ENCODE results near the gene AFTPH.
"Not testable (repeated sequence)": the region's sequence is repeated elsewhere in the genome, so short reads cannot be mapped to it uniquely, and the experiment has no call there.

AFTPH gene

DNA sequence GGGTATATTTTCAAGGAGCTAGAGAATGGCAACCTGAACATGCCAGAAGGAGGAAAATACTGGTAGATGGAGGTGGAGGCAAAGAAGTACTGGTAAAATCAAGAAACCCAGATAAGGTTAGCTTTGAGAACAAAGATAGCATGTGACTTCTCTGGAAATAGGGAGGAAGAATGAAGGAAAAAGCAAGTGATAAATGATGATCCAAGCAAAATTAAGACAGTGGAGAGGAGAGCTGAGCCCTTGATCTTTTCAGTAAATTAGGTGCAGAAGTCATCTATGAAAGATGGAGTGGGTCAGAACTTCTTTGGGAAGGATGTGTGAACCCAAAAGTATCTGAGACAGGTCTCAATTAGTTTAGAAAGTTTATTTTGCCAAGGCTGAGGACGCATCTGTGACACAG is 25.7 kb upstream of the AFTPH start:
- no peak for DNase-seq (ENCODE audit: extremely low read depth in 1 of 2, low read depth in 1 of 2)

DNA sequence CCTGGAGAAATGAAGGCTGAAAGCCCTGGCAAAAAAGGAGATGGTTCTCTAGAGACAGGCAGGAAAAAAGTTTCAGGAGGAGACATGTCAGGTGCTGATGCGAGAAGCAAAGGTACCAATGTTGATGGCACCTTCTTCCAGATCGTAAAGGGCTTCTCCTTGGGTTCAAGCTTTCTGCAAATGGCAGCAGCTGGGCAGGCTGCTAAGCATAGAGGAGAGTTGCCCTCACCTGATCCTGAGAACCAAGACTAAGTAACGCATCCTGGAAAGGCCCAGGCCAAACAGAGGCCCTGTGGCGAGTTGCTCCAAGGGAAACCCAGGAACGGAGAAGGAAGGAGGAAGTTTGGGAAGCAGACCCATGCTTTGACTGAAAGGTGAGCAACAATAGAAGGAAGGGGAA is 23.6 kb upstream of the AFTPH start:
- DNase-seq (ENCODE audit: extremely low read depth in 1 of 2, low read depth in 1 of 2), result no peak

DNA sequence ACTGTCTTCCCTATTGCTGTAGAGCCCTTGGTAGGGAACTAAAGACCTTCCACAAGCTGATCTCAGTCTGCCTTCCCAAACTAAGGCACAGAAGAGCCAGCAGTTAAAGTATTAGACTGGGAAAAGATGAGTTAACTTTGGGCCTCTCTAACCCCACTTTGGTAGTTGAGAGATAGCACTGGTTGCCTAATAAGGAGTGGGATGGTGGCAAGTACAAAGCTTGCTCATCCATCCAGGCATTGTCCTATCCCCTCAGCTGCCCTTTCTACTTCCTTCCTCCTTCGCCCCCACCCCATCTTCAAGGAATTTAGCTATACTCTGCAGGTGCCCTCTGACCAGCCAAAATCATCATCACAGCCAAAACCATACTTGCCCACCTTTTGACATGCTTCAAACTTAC is 22.2 kb upstream of the AFTPH start:
- DNase-seq (ENCODE audit: extremely low read depth in 1 of 2, low read depth in 1 of 2), result no peak

DNA sequence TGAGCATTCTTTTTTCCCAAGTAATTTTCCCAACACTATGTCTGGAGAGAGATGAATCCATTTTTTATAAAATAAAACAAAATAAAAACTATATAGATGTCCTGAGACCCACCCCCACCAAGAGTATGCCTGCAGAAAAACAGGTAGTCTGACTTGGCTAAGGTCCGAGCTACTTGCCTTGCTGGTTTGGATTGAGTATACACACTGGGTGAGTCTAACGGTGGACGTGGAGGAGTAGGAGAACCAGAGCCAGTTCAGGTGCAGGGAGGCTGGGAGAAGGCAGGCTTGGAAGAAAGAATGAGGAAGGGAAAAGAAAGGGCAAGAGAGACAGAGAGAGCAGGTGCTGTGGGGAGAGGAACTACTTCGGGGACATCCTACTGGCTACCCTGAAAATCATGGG is 21.3 kb upstream of the AFTPH start:
- no peak for DNase-seq (ENCODE audit: extremely low read depth in 1 of 2, low read depth in 1 of 2)

DNA sequence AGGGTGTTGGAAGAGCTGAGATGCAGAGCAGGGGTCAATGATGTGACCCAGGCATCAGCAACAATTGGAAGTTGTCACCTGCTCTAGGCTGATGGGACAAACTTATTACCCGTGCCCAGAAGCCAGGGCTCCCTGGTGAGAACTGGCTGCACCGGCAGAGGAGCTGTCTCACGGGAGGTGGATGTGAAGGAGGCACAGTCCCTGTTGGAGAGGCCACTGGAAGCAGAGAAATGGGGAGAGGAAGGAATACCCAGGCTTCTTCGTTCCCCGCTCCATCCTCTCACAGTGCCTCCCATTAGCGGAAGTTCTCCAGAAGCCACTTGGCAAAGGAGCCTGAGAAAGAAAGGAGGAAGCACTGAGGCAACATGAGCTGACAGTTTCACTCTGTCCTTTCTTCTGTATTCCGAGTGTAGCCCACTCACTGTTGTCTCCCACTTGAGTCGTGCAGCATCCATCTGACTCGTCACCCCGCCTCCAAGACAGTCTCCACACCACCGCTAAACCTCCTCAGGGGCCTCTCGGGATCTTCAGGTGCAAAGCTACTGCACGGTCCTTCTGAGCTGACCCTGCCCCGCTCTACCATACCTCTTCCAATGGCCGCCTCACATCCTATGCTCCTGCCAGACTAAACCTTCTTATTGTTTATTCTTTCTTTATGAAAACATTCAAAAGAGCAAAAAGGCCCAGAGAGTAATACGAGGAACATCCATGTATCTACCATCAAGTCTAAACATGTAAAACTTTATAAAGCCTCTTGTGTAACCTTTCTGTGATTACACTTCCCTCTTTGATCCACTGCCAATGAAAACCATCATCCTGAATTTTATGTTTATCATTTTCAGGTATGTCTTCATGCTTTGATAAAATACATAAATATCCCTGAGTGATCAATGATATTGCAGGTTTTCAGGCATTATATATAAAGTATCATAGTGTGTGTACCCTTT is 19.1 kb upstream of the AFTPH start:
- DNase-seq (ENCODE audit: extremely low read depth in 1 of 2, low read depth in 1 of 2), result no peak

DNA sequence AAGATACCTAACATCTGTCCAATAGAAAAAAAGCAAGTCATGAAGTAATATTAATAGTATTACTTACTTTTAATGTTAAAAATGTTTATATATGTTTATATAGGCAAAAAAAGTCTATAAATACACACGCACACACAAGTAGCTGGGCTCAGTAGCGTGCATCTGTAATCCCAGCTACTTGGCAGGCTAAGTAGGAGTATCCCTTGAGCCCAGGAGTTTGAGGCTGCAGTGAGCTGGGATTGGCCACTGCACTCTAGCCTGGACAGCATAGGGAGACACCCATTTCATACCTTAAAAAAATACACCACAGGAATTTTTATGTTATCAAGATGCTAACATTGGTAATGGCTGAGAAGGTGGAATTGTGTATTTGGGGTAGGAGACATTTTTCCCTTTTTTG is 17.4 kb upstream of the AFTPH start:
- DNase-seq (ENCODE audit: extremely low read depth in 1 of 2, low read depth in 1 of 2), result no peak

DNA sequence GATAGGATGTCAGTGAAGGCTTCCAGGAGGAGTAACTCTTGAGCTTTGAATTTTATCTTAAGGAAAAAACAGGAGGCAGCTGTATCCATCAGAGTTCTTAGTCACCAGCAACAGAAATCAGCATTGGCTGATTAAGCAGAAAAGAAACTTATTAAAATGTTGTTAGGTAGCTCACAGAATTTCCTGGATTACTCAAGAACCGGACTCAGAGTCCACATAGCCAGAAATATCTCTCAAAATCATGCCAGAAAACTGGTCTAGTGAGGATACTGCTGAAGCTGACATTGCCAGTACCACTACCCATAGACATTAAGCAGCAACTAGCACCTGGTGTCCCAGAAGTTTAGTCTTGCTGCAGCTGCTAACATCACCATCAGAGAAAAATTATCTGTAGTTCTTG is 10.1 kb upstream of the AFTPH start:
- DNase-seq (ENCODE audit: extremely low read depth in 1 of 2, low read depth in 1 of 2), result no peak

DNA sequence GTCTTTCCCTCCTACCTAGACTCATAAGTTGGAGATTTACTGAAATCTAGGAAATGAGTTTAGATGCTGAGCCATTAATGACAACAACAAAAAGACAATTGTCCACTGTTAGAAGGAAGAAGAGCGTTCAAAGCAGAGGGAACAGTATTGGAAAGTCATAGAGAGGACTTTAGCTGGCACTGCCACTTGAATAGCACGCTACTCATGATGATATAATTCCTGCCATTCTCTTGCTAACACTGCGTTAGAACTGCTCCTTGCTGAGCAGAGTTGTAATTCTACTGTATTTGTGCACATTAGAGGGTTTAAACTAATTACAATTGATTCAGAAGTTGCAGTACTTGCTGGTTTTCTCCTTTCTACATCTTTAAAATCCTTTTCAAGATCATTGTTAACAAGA is 9.0 kb upstream of the AFTPH start:
- no peak for DNase-seq (ENCODE audit: extremely low read depth in 1 of 2, low read depth in 1 of 2)

DNA sequence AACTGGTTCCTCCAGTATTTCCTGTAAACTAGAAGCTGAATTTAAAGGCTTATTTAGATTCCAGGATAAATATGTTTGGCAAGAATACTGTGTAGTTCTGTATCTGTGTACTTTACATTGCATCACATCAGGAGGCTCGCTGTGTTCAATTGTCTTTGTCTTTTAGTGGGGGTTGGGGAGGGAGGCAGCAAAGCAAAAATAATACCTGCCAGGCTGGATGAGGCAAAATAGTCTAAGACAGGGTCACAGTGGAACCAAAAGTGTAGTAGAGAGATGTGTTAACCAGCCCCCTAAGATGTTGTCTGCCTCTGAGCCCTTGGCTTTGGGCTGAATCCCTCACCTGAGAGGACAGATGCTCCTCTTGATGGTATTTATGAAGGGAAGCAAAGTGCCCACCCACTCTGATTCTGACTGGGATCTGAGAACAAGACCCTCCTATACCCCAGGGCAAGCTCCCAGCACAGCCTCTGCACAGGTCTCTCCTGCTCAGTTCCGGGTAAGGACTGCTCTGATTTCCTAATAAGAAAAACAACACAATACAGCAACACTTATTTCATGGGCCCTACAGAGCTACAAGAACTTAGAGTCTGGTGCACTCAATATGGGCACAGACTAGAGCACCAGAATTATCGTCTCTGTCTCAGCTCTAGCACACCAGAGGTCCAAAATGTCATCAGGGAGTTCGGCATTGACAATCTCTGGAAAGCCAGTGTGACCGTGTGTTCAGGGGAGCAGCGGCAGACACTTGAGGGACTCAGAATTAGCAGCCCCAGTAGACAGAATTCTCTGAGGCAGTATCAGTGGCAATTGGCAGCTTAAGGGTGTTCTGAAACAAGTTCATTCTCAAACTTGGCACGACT is 7.2 kb upstream of the AFTPH start:
- DNase-seq (ENCODE audit: extremely low read depth in 1 of 2, low read depth in 1 of 2), result no peak

DNA sequence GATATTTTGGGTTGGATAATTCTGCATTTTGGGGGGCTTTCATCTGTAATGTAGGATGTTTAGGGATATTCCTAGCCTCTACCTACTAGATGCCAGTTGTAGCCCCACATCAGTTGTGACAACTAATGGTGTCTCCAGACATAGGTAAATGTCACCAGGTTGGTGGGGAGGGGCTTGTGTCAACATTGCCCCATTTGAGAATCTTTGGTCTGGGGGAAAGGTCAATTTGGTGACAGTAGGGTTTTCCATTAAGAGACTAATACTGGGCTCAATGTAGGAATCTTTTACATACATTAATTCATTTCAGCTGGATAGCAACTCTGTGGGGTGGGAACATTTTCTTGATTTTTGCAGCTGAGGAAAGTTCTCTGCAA is 6.6 kb upstream of the AFTPH start:
- DNase-seq (ENCODE audit: extremely low read depth in 1 of 2, low read depth in 1 of 2), result no peak

DNA sequence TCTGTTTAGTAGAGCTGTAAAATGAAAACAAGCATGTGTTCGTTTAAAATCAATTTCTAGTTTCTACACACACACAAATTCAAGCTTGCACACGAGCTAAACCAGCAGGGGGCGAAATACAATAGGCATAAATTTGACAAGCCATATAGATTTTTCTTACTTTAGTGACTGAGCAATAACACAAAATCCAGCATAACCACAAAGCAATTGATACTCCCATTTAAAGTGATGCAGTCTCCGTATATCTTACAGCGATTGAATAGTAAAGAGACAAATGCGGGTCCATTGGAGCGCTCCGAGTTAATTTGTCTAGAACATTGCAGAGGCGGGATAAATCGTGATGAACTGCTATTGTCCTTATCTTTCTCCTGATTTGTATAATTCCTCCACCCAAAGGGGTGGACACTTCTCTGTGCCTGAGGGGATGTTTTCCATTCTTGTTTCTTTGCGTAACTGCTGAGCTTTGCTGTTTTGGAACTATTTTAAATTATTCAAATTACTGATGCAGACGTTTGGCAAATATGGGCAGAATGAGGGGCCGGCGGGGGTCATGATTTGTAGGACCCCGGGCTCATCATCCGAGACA is 1.2 kb upstream of the AFTPH start:
- DNase-seq (ENCODE audit: extremely low read depth in 1 of 2, low read depth in 1 of 2), result peak; percentile 16 to 57

DNA sequence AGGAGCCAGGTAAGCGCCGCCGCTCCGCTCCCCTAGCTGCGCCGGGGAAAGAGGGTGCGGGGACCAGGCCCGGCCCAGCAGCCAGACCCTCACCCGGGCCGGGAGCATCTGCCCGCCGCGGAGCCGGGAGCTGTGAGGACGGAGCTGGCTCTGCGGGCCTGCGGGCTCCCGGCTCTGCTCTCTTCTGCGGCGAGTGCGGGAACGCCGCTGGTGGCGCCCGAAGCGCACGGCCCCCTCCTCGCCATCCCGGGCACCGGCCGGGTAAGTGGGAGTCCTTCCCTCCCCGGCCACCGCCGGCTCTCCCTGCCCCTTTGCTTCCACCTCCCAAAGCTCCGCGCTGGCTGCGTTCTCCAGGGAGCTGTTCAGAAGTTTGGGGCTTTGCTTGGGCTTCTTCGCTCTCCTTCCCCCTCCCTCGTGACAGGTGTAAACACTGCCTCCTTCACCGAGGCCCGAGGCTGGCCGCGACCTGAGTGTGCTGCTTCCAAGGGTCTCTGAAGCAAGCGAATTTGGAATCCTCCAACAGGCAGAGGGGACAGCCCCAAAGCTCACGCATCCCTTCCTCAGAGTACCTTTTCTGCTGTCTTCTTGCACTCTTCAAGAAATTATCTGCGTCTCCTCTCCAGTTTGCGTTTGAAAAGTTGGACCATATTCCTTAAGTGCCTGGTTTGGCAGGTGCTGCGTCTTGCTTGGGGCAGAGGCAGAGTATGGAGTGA is 632 bp downstream of the AFTPH start:
- DNase-seq (ENCODE audit: extremely low read depth in 1 of 2, low read depth in 1 of 2), result peak in 1 of 2 donors; percentile 11

DNA sequence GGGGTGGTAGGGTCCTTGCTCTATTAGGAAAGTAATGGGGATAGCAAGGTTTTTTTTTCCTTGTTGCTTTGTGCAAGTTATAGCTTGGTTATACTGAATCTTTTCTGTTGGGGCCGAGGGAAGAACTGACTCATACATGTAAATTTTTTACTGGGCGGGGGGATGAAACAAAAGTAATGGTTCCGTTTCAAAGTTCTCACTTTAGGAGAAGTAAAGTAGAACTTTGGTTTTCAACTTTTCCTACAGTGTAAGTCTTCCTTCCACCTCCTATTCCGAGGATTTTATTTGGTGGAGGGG is 1.1 kb downstream of the AFTPH start:
- peak in 1 of 2 donors; percentile 14 for DNase-seq (ENCODE audit: extremely low read depth in 1 of 2, low read depth in 1 of 2)

DNA sequence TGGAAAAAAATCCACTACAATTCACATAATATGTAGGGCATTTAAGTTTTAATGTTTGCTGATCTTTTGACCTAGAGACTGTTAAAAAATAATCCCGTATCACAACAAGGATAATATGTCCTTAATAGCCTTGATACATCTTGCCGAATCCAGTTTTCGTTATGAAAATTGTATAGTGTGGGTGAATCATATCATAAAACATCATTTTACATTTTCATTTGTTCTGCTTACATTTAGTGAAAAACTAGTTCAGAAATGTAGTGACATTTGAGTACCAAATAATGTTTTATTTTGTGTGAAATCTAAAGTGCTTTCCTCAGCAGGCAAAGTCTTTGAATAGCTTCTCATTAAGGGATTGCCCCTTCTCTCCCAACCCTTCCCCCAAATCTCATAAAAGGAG is 1.9 kb downstream of the AFTPH start:
- no peak for DNase-seq (ENCODE audit: extremely low read depth in 1 of 2, low read depth in 1 of 2)

DNA sequence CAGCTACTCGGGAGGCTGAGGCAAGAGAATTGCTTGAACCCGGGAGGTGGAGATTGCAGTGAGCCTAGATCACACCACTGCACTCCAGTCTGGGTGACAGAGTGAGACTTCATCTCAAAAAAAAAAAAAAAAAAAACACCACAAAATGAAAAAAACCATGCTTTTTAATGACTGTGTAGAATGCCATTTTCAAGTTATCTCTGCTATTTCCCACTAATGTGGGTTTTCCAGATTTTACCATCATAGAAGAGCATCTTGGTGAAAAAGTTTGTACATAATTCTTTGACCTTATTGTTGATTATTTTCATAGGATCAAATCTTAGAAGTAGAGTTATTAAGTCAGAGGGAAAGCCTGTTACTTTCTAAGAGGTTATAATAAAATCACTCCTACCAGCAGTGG is 6.8 kb downstream of the AFTPH start:
- not testable (repeated sequence) for DNase-seq (ENCODE audit: extremely low read depth in 1 of 2, low read depth in 1 of 2)

DNA sequence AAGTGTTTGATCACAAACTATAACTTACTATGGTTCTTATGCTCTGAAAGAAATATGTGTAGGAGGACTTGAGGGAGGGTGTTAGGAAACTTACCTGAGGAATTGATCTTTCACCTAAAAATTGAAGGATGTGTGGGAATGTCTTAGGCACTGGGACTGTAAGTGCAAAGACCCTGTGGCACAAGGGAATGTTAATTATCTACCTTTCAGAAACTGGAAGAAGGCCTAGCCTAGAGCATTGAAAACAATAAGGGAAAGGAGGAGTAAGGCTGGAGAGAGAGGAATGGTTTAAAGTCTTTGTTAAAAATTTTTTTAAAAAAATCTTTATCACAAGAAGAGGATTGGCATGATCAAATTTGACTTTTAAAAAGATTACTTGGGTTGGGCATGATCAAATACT is 7.9 kb downstream of the AFTPH start:
- DNase-seq (ENCODE audit: extremely low read depth in 1 of 2, low read depth in 1 of 2), result no peak

DNA sequence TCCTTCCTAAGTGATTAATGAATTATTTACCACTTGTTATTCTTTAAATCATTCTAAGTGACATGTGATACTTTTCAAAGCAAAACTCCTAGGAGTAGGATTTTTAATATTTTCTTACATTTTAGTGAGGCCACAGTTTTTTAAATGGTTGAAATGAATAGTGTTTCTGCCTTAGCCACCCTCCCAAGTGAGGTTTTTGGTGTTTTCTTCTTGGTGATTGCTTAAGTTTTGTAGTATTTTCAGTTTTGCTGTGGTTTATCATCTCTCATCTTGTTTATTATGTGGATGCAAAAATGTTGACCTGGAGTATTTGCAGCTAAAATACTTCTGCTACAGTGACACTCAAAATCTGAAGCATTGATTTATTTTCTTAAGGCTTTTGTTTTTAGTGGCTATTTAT is 9.8 kb downstream of the AFTPH start:
- DNase-seq (ENCODE audit: extremely low read depth in 1 of 2, low read depth in 1 of 2), result no peak

DNA sequence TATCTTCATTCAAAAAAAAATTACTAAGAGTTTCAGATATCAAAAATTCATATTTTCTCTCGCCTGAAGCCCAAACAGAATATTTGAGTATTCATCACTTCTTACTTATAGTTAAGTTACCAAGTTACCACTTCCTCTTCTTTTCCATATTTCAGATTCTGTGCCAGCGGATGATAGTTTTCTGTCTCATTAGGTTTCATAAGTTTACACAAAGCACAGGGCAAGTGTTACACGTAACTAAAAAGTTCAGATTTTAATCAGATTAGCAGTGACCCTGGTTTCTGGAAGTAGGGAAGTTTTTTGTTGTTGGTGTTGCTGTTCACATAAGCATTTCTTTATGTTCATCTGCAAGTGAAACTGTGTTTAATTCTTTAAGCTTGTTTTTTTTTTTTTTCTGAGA is 10.2 kb downstream of the AFTPH start:
- DNase-seq (ENCODE audit: extremely low read depth in 1 of 2, low read depth in 1 of 2), result no peak

DNA sequence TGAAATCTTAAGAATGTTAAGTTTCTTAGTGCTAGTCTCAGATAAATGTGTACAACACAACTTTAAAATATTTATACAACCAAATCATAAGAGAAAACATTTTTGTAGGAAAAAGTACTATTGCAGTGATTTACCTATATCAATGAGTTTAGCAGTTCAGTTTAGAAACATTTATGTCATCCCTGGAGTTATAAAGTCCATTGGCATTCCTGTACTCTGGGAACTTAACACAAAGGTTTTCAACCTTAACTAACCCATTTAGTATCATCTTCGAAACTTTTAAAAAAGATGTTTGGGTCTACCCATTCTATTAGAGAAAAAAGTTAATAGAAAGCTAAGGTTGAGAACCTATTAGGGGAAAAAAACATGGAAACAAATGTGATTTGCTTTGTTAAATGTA is 10.9 kb downstream of the AFTPH start:
- DNase-seq (ENCODE audit: extremely low read depth in 1 of 2, low read depth in 1 of 2), result no peak

DNA sequence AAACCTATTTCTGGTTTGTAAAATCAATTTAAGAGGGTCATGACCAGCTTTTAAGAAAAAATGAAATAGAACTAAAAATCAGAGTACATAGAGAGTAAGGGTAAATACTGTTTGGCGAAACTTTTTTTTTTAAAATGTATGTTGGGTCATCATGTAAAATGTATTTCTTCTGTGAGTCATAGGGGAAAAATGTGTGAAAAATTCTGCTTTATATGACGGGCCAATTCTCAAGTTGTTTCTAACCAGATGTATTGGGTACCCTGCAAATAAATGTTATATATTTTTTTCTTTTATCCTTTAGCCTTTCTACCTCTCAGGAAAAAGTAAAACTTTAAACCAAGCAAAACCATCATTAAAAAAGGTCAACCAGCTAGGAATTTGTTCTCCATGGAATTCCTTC is 13.9 kb downstream of the AFTPH start:
- no peak for DNase-seq (ENCODE audit: extremely low read depth in 1 of 2, low read depth in 1 of 2)

DNA sequence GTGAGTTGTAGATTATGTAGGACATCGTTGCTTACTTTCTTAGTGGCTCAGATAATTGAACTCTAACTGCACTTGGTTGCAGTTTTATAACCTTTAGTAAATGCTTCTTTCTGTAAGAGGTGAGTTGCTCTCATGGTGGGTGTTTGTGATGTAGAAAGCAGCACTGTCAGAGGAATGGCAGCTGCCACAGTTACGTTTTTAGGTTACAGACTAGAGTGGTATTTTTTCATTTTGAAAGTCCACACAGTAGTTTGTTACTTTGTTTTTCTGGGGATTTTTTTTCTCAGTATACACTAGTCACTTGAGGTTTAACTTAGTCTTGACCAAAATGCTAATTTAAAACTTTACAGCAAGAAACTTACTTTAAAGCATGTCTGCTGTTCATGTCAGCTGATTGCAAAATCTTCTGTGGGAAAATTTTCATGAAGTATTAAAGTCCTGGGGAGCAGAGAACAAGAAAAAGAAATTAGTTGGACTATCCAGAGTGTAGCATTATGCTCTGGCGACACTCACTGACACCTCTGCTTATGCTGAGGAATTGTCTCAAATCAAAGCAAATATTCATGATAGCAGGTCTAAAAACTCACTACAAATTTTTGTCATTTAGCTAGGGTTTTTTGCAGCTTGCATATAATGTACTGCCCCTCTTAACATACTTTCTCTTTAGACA is 14.8 kb downstream of the AFTPH start:
- no peak for DNase-seq (ENCODE audit: extremely low read depth in 1 of 2, low read depth in 1 of 2)
